Ishikawa (cell line): Measurements from ENCODE around the gene TMEM30A.

Experiments used
- CEBPB ChIP-seq: IDR thresholded peaks from 2 replicates; pipeline ENCODE4 v1.6.1; 2012
- EP300 ChIP-seq: IDR thresholded peaks from 2 replicates; pipeline ENCODE4 v1.6.1; 2012; ENCODE audit warnings: borderline replicate concordance
- RAD21 ChIP-seq: IDR thresholded peaks from 2 replicates; pipeline ENCODE4 v1.6.1; 2012; ENCODE audit warnings: low read depth
- TAF1 ChIP-seq: IDR thresholded peaks from 2 replicates; pipeline ENCODE4 v1.6.1; 2012; ENCODE audit warnings: low read depth, mild to moderate bottlenecking
- TF ChIP-seq, protein P1 (sequence below): IDR thresholded peaks from 2 replicates; pipeline ENCODE4 v1.6.1; 2012
- TF ChIP-seq, protein P2 (sequence below): IDR thresholded peaks from 2 replicates; pipeline ENCODE4 v1.6.1; 2012; ENCODE audit warnings: low read depth, mild to moderate bottlenecking

DNA sequence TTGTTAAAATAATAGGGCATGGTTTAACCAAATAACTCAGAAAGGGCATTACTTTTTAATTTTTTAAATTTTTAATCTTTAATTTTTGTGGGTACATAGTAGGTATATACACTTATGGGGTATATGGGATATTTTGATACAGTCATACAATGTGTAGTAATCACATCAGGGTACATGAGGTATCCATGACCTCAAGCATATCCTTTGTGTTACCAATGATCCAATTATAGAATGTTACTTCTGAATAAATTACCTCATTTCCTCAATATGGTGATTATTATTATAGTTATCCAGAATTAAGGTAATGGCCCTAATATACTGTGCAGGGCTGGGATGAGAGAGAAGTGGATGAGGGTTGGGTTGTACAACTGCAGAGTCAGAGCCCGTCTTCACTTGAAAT is 45.1 kb upstream of the TMEM30A start:
- TF ChIP-seq EP300 (no peak), RAD21 (no peak), TAF1 (no peak), CEBPB (no peak)
- TF ChIP-seq, protein P1, sequence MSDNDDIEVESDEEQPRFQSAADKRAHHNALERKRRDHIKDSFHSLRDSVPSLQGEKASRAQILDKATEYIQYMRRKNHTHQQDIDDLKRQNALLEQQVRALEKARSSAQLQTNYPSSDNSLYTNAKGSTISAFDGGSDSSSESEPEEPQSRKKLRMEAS, result no peak
- TF ChIP-seq, protein P2, sequence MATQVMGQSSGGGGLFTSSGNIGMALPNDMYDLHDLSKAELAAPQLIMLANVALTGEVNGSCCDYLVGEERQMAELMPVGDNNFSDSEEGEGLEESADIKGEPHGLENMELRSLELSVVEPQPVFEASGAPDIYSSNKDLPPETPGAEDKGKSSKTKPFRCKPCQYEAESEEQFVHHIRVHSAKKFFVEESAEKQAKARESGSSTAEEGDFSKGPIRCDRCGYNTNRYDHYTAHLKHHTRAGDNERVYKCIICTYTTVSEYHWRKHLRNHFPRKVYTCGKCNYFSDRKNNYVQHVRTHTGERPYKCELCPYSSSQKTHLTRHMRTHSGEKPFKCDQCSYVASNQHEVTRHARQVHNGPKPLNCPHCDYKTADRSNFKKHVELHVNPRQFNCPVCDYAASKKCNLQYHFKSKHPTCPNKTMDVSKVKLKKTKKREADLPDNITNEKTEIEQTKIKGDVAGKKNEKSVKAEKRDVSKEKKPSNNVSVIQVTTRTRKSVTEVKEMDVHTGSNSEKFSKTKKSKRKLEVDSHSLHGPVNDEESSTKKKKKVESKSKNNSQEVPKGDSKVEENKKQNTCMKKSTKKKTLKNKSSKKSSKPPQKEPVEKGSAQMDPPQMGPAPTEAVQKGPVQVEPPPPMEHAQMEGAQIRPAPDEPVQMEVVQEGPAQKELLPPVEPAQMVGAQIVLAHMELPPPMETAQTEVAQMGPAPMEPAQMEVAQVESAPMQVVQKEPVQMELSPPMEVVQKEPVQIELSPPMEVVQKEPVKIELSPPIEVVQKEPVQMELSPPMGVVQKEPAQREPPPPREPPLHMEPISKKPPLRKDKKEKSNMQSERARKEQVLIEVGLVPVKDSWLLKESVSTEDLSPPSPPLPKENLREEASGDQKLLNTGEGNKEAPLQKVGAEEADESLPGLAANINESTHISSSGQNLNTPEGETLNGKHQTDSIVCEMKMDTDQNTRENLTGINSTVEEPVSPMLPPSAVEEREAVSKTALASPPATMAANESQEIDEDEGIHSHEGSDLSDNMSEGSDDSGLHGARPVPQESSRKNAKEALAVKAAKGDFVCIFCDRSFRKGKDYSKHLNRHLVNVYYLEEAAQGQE, result no peak
